GM19193 (cell line): Measurements from ENCODE around the gene CSTF2.

Experiments
- POLR2A ChIP-seq: IDR thresholded peaks from 4 replicates; pipeline ENCODE4 v1.6.1; 2011; ENCODE audit not compliant: insufficient read depth, insufficient read length; ENCODE audit errors: extremely low read depth

Gene CSTF2, protein sequence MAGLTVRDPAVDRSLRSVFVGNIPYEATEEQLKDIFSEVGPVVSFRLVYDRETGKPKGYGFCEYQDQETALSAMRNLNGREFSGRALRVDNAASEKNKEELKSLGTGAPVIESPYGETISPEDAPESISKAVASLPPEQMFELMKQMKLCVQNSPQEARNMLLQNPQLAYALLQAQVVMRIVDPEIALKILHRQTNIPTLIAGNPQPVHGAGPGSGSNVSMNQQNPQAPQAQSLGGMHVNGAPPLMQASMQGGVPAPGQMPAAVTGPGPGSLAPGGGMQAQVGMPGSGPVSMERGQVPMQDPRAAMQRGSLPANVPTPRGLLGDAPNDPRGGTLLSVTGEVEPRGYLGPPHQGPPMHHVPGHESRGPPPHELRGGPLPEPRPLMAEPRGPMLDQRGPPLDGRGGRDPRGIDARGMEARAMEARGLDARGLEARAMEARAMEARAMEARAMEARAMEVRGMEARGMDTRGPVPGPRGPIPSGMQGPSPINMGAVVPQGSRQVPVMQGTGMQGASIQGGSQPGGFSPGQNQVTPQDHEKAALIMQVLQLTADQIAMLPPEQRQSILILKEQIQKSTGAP

DNA sequence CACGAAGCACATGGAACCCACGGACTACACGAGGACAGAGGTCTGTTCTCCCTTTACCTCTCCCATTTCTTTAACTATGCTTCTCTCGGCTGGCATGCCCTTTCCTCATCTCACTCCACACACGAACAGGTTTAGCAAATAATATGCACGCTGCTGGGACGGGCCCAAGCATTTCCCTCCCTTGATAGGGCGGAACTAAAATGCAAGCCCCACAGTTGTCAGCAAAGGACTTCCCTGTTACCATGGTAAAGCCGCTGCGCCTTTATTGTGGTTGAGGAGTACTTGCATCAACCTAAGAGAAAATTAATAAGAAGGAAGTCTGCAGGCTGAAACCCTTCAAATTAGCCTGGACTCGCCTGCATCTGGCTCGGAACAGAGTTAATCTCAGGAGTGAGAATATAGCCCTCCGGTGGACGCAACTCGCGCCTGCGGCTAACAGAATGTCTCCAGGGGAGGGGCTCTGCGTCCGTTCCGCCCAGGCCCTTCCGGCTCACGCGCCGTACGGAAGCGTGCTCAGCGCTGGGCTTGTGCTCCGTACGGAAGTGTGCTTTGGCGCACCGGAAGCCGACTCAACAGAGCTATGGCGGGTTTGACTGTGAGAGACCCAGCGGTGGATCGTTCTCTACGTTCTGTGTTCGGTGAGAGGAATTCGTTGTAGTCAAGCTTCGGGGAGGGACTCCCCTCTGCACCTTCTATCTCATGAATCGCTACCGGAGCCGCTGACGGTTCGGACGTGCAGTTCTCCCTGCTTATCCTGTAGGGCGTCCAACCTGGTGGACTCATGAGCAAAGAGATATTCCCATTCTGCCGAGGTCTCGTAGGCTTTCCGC, at the start of gene CSTF2:
Gene CSTF2, plus strand, starts transcription at position 555 of the 830 bp plus-strand sequence. Its CDS starts 26 bp downstream, at position 581.
- peak; percentile 70 for TF ChIP-seq POLR2A

DNA sequence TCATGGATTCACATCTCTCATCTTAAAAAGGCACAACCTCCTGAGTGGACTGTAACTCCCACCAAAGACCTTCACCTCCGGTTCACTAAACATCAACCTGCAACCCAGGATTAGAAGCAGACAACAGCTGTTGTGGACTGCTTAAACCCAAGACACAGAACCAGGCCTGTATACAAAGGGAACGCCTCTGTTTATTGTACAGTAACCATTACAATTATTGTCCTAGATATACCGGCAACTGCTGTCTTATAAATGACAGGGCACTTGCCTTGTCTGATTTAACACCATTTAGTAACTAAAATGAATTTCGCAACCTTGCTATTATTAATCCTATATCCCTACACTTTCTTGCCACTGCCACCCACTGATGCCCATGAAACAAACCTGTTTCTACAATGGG, 22.8 kb upstream of the CSTF2 start:
- no peak for TF ChIP-seq POLR2A

DNA sequence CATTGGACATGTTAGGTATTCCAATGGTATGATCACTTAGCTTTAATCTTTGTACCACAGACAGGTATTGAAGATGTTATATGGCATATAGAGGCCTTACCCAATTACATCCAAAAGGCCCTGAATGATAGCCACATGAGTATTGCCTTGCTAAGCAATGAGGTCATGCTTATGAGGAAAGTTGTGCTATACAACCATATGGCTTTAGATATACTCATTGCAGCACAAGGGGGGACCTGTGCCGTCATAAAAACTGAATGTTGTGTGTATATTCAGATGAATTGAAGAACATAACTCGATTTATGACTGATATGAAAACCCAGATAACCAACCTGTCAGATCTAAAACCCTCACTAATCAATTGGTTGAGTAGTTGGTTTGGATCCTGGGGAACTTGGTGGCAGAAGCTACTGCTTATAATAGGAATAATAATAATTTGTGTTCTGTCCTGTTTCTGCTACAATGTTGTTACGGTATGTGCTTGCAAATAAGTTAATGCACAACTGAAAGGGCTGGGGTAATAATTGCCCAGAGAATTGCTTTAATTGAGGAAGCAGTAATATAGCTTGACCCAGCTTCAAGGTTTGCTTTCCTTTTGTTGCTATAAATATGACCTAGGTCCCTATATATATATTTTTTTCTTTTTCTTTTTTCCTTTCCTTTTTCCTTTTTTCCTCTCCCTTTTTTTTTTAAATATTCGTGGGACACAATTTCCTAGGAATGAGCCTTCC, 21.5 kb upstream of the CSTF2 start:
- TF ChIP-seq POLR2A: no peak

DNA sequence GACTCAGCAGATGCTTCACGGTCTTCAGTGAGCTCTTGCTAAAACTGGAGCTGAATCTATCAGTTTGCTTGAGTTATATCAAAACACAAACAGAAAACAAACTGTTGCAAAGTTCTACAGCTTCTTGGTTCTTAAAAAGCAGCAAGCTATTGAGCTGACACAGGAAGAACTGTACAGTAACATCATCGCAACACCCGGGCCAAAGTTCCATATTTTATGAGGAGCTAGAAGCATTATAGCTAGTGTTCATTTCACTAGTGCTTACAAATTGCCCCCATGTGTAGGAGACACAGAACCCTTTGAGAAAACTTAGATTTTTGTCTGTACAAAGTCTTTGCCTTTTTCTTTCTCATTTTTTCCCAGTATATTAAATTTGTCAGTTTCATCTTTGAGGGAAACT, 17.3 kb upstream of the CSTF2 start:
- no peak for TF ChIP-seq POLR2A

DNA sequence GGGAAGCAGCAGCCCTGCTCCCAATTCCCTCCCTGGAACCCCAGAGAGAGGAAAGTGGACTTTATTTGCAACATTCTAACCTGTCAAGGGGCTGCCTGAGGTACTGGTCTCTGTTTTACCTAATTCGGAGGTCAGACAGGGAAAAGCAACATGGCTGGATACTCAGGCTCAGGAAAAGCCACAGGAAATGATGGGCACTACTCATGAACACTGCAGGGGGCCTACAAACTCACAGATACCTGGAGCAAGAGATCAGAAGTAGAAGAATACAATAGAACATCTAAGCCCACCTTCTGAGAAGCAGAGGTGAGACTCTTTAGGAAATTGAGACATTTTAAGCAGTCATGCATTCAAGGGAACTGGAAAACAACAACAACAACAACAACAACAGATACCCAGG, 15.4 kb upstream of the CSTF2 start:
- no peak for TF ChIP-seq POLR2A

DNA sequence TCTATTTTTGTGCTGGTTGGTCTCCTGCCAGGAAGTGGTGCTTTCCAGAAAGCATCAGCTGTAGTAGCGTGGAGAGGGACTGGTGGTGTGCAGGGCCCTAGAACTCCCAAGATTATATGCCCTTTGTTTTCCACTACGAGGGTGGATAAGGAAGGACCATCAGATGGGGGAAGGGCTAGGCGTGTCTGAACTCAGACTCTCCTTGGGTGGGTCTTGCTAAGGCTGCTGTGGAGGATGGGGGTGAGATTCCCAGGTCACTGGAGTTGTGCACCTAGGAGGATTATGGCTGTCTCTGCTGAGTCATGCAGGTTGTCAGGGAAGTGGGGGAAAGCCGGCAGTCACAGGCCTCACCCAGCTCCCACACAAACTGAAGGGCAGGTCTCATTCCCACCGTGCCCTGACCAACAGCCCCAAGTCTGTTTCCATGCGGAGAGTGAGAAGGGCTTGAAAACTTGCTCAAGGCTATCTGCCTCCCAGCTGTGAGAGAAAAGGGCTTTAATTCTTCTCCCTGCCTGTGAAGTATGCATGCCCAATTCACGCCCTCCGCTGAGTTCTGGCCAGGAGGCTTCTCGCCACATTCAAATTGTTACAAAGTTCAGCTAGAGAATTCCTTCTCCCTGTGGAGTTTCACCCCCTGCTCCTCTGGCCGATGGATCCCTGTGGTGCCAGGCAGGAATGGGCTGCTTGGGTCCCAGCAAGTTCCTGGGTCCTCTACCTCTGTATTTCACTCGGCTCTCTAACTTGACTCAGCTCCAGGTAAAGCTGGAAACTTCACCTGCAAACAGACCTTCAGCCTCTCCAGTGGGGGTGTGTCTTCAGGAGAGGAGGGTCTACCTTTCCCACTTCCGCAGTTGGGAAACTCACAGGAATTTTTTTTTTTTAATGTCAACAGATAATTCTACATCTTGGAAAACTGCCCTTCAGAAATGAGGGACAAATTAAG, 7.7 kb upstream of the CSTF2 start:
- TF ChIP-seq POLR2A: no peak

DNA sequence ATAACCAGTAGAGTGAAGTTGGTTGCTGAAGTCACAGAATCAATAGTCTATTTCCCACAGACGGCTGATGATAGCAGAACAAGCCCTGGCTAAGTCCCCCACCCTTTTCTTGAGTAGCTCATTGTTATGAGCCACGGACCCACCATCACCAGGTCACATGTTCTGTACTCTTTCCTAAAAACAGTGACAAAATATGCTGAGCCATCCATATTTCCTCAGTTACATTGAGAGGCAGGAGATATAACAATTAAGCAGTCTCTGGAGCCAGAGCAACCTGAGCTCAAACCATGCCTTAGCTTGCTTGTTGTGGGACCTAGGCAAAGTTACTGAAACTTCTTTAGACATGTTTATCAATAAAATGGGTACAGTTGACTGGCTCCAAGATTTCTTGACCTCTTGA, 2.9 kb upstream of the CSTF2 start:
- no peak for TF ChIP-seq POLR2A

DNA sequence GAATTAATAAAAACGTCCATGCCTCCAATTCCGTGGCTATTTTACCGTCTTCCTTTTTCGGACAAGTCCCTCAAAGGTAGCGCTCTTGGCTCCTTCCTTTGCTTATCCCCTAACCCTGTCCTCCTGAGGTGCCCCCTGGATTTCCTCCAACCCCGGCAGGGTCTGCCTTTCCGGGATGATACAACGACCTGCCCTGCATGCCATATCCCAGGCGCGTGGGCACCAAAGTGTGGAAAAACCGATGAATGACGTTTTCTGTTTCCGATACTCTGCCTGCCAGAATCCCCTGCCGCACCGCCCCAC, 706 bp upstream of the CSTF2 start:
- TF ChIP-seq POLR2A: no peak

DNA sequence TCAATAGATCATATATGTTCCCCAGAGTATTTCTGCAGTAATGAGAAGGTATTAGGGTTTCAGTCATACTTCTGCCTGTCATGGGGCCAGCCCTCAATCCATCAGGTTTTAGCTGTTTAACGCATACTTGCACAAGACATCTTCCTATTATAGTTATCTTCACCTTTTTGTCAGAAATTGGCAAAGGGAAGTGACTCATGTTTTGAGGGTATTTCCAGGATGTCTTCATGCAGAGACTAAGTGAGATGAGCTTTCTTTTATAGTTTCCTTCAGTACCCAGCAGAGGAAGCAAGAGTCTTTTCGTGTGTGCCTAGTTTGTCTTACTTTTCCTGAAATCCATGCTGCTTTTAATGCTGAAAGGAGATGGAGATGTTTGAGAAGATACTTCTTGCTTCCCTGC, 9.5 kb downstream of the CSTF2 start:
- TF ChIP-seq POLR2A: no peak

DNA sequence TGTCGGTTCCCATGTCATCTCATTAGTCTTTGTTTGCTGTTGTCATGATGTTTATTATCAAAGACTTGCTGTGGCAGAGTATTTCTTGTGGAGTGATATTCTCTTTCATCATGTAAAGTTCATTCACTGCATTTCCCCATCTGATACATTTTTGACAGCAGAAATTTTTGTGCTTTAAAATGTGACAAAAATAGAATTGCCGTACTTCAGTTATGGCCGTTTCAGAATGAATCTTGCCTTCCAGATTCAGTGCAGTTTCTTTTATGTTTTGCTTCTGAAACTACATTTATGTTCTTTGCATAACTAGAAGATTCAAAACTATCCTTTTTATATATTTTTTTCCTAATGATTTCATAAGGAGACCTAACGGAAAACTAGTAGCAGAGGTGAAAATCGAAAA, 10.0 kb downstream of the CSTF2 start:
- no peak for TF ChIP-seq POLR2A

DNA sequence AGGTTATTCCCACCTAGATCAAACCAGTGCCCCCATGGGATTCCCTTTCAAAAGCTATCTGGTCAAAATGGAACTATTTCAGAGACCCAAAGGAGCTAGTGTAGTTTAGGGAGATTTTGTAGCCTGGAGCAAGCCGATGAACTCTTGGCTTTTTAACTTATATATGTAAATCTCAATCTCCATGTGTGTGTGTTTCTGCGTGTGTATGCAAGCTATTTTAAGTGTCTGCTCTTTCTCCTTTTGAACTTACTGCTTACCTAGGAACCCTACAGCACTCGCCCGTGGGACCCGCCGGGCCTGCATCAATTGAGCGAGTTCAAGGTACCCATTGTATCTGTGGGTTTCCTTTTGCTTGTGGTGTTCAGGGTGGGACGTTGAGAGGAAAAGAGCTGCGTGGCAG, 10.4 kb downstream of the CSTF2 start:
- TF ChIP-seq POLR2A: no peak

DNA sequence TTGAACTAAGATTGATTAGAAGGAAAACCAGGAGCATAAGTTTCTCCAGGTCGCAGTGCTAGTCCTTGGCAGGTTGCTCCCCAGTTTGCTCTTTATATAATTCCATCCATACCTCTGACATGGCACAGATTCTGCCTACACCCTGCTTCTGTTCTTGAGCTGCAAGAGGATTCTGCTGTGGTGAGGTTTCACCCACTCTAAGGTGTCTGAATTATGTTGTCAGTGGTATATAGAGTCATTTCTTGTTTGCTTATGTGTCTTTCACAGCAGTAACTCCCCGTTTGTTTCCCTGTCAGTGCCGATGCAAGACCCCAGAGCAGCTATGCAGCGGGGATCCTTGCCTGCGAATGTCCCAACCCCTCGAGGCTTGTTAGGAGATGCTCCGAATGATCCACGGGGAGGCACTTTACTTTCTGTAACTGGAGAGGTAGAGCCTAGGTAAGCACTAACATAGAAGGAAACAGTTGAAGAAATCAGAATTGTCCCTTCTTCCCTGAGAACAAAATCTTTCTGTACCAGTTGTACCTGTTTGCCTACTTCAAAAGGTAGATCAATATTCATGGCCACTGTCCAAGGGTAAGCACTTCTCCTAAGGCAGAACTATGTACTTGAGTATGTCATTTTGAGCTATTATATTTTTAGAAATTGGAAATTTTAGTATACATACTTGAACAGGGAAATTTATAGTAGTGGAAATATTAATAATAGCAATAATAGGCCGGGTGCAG, 11.2 kb downstream of the CSTF2 start:
- TF ChIP-seq POLR2A: no peak

DNA sequence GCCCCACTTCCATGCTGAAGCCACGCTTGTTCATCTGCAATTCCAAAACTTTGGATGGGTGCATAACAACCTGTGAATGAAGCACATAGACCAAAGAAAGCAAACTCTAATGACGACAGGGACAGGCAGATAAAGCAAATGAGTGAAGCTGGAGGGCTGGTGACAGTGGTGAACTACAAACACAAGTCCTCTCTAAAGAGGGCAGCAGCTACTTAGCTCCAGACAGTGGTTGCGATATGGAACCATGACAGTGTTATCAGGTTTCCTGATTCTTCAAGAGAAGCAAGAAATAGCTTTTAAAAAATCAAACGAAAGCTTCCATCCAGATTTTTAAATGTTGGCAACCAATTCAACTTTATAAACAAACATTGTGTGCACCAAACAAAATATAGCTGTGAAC, 30.1 kb downstream of the CSTF2 start:
- no peak for TF ChIP-seq POLR2A

DNA sequence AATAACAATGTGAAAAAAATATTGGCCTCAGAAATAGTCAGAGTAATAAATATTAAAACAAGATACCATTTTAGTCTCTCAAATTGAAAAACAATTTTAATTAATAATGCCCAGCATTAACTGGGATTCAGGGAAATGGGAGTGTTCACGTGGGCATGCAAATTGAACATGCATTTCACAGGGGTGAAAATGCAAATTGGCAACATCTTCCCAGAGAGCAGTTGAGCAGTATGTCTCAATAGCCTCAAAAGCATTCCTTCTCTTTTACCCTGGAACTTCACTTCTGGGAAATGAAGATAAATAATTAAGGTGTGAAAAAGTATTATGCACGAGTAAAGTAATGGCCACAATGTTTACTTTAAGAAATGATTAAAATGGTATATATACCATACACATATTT, 32.6 kb downstream of the CSTF2 start:
- TF ChIP-seq POLR2A: no peak

DNA sequence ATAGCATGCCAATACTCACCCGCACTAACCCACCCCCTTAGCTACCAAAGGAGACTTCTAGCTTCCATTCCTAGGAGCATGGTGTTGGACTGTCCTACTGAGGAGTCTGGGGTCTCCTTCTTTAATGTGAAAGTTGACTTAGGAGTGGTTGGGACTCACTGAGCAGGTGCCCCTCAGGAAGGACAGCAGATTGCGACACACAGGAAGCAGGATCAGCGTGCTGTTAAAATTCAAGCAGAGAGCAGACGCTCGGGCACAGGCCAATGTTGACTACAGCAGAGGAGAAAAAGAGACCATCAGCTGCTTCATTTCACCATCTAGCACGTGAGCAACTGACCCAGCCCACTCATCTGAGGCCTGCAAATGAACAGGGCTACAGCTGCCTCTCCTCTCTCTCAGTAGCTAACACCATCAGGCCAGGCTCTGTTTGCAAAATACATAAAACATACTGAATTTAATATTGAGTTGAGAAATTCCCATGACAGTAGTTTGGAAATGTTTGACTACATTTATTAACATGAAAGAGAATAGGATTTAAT, 43.2 kb downstream of the CSTF2 start:
- TF ChIP-seq POLR2A: no peak
